HG03378 (cell line): ENCODE measurements around the gene TBX4.
A peak's percentile ranks its signal among the peaks of the same experiment; 100 is the strongest.

Experiments used
- ATAC-seq: cut with Tn5 transposase; IDR thresholded peaks from one replicate; pipeline ENCODE4 v1.9.1; 2021; ENCODE audit warnings: mild to moderate bottlenecking, moderate library complexity; ENCODE audit not compliant: unreplicated experiment

Gene TBX4

DNA sequence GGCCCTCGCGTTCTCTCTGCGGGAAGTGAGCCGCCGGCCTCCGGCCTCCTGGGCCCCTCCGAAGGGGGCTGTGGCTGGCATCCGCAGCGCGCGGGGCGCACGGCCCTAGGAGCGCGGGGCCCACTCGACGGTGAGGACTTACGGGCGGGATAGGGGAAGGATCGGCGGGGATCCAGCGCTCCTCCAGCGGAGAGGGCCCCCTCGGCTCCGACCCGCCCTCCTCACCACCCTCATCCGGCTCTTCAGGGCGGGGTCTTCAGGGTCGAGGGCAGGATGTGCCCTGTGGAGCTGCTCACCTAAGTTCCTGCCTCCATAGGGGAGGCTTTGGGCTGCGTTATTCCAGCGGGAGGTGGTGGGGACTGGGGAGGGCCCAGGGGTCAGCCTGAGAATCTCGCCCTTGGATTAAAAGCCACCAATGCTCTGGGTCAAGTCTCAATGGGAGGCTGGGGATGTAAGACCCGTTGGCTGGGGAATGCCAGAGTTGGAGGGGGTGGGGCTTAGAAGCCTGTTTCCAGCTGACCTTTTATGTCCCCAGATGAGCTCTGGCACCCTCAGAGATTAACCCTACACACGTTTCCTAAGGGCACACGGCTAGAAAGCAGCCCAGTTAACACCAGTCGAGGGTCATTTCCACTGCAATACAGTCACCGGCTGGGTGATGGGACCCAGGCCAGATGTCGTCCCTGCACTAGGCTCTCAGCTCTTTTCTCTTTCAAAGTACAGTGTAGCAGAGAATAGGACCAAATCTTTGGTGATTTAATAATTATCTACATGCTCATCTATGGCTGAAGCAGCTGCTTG is 39.2 kb upstream of the TBX4 start:
- peak; percentile 2 for ATAC-seq

- no peak for ATAC-seq
These were observed 38.5 kb upstream of the TBX4 start for GRCh38 chr17:61413661-61414126.

- ATAC-seq, result no peak
These were observed 37.9 kb upstream of the TBX4 start for GRCh38 chr17:61414141-61414935.

DNA sequence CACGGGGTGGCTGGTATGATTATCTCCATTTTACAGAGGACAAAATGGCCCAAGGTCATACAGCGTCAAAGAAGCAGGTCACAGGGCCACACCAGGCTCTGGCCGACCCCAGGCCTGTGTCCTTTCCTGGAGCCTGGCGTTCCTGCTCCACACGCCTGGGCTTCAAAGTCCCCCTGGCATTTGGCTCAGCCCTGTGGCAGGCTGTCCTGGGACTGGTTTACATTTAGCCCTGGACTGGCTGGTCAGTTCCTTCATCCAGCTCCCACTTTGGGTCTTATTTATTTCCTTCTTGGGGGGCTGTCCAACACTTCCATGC is 37.3 kb upstream of the TBX4 start:
- no peak for ATAC-seq

DNA sequence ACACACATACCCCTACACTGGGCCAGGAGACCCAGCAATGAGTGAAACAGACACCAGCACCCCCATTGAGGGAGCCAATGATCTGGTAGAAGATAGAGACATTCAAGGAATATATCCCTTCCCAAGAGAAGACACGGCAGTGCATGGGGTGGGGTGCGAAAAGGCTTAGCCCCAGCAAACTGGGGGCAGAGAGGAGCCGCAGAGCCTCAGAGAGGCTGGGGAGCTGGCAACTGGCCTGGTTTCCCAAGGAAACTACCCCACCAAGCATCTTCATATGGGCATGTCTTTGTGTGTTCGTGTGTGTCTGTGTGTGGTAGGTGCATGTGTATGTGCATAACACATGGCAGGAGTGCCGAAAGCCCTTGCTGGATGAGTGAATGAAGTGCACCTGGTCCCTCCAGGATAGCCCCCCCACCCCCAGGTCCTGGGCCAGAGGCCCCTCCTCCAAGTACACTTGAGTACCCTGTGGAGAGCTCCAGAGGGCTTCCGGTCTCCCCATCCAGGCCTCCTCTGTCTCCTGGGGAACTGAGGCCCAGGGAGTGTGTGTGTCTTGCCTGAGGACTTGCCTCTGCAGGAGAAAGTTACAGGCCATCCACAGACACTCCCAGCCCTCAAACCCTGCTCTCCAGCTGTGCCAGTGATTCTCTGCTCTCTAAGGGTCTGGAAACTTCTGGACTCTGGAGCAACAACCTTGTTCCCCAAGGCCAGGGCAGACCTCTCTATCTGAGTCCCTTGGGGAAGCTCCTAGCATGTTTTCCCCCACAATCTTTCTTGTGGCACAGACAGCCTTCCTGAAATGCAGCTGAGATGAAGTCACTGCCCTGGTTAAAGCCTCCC is 36.6 kb upstream of the TBX4 start:
- ATAC-seq, result no peak

DNA sequence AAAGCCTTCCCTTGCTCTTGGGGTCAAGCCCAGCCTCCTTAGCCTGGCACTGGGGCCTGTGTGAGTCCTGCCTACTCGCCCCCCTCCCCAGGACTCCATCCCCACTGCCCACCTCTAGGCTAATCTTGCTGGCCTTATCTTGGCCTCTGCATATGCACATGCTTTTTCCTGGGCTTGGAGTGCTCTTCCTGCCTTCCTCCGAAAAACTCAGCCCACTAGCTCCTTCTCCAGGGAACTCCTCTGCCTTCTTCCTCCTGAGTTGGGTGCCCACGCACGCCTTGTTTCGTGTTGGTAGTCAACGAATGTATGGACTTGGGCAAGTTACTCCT is 36.0 kb upstream of the TBX4 start:
- ATAC-seq, result no peak

DNA sequence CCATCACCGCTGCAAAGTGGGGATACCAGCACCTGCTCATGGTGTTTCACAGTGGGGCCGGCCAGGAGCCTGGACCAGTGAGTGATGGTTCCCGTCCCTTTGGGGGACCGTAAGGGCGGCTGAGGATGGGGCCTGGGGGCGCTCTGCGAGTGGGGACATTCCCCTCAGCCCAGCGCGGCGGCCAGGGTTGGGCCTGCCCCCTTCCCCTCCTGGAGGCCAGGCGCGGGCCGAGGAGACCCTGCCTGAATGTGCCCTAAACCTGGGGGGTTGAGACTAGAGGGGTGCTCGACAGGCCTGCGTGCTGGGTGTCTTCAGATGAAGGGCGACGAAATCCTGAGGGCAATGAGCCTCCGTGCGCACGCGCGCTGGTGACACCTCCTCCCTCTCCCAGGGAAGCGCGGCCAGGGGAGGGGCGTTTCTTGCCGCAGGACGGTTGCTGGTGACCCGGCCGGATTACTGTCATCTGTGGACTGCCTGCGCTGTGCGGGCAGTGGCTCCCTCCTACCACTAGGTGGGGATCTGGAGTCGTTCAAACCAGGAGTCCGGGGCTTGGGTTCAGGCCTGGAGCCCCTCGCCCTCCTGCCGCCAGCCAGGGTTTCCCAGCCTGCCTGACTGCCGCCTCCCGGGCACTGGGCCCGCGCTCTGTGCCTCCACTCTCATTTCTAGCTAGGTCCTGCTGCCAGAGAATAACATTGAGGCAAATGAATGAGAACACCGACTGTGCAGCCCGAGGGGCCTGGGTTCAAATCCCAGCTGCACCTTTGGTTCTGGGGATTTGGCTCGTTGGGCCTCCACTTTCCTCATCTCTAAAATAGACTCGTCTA is 35.5 kb upstream of the TBX4 start:
- no peak for ATAC-seq

- ATAC-seq, result no peak
These were observed 33.8 kb upstream of the TBX4 start for GRCh38 chr17:61418449-61418848.

GRCh38 chr17:61419496-61420046 is 32.7 kb upstream of the TBX4 start:
- ATAC-seq, result no peak

DNA sequence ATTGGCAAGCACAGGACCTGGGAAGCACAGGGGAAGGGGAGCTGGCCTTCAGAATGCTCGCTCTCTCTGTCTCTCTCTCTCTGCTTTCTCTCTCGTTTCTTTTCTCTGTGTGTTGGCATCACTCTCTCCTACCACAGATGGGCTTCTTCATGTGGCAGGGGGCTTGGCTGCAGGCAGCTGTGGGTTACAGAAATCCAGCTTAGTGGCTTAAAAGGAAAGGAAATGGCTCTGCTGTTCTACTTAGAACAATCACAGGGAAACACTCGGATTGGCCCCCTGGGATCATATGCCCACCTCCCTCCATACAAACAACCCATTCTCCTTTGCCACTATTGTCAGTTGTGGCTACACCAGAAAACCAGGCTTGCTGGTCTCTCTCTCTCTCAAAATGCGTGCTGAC is 32.2 kb upstream of the TBX4 start:
- ATAC-seq, result no peak

- no peak for ATAC-seq
These were observed 31.4 kb upstream of the TBX4 start for GRCh38 chr17:61420745-61421398.

DNA sequence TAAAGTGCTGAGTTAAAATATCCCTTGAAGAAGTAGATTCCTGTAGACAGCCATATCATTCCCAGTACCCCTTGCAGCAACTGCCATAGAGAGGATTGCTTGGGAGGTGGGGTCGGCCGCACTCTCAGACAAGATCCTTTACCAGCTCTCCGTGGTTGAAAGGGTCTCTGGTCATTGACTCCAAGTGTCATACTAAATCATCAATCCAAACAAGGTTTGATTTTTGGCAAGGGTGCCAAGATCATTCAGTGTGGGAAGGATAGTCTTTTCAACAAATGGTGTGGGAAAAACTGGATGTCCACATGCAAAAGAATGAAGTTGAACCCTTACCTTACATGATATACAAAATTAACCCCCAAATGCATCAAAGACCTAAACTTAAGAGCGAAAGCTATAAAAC is 30.8 kb upstream of the TBX4 start:
- ATAC-seq, result no peak

DNA sequence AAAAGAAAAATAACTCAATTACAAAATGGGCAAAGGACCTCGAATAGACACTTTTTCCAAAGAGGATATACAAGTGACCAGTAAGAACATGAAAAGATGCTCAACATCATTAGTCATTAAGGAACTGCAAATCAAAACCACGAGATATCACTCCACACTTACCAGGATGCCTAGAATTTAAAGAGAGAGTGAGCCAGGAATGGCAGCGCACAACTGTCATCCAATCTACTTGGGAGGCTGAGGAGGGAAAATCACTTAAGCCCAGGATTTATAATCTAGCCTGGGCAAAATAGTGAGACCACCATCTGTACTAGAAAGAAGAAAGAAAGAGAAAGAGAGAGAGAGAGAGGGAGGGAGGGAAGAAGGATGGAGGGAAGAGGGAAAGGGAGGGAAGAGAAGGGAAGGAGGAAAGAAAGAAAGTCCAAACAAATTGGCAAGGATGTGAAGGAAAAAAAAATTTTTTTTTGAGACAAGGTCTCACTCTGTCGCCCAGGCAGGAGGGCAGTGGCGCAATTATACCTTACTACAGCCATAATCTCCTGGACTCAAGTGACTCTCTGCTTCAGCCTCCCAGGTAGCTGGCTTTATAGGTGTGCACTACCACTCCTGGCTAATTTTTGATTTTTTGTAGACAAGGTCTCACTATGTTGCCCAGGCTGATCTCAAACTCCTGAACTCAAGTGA is 30.0 kb upstream of the TBX4 start:
- ATAC-seq, result no peak

DNA sequence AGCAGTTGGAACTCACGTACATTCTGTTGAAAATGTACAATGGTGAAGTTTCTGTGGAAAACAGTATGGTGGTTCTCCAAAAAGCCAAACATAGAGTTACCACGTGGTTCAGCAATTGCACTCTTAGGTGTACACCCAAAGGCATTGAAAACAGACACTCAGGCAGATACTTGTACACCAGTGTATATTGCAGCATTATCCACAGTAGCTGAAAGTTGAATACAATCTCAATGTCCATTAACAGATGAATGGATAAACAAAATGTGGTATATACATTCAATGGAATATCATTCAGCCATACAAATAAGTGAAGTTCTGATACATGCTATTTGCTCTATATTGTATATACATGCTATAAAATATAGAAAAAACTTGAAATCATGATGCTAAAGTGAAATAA is 29.4 kb upstream of the TBX4 start:
- ATAC-seq, result no peak

DNA sequence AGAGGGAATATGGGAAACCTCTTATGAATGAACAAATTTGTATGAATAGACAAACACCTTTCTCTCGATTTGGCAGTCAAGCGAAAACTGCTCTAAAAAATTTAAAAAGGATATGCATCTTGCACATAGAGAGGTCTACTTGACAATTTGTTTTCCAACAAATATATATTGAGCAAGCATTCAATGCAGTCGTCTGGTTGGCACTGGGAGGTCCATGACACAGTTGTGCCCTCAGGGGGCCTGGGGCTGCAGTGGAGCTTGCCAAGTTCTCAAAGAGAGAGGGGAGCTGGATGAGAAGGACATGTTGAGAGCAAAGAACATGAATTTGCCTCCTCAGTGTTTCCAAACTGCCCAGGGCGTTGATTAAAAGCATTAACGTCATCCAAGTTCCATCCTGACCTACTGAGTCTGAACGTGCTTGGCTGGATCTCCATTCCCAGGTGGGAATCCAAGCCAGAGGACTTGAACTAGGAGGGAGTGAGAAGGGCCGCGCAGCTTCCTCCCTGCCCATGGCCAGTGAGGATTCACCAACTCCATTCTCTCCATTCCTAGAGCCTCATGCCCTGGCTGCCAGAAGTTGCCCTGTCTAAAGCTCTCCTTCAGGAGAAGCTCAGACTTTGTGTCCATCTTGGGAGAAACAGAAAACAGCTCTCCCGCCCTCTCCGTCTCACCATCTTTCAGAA is 28.1 kb upstream of the TBX4 start:
- no peak for ATAC-seq

GRCh38 chr17:61425682-61426481 is 26.3 kb upstream of the TBX4 start:
- no peak for ATAC-seq

- no peak for ATAC-seq
These were observed 25.5 kb upstream of the TBX4 start for GRCh38 chr17:61426482-61427304.
